ENCODE data around the gene PCBP3. TPM values are rescaled to one million over a fixed set of nuclear protein-coding genes. Genes with fewer than 3 reads are reported as not detected.

PCBP3 gene
- total RNA-seq, 1 experiment from 2014 or later, result 3.7 TPM

GRCh38 chr21:45853703-45854342 lies 210.3 kb downstream of the PCBP3 start:
- Mint-ChIP-seq H3K4me3 (ENCODE audit: unreplicated experiment) (no peak overlapping the region), H3K27me3 (ENCODE audit: insufficient read depth, unreplicated experiment) (peaks cover 32% of the 10 kb centered on the region), H3K27ac (ENCODE audit: low read depth, unreplicated experiment) (no peak overlapping the region), H3K4me1 (ENCODE audit: insufficient read depth, unreplicated experiment) (peaks cover 12% of the 10 kb centered on the region), H3K9me3 (ENCODE audit: unreplicated experiment) (no peaks in the 10 kb centered on the region), H3K36me3 (ENCODE audit: insufficient read depth, unreplicated experiment) (peaks cover 8% of the 10 kb centered on the region)
- TF ChIP-seq CTCF (IDR thresholded peaks at IDR 0.05; ENCODE audit: unreplicated experiment), result no peak
- DNase-seq (ENCODE audit: unreplicated experiment), result peak; percentile 36
- CTCF ChIA-PET, result interaction anchor here (0.5 to 1.0 kb wide), 2 partner anchors 36 to 298 kb away, joined by 3 to 6 read pairs; no protein-coding TSS in a partner anchor
- BruUV-seq (replicated peaks), result no TSS peak
- POLR2A ChIA-PET, result interaction anchor here (0.7 to 0.9 kb wide), 3 partner anchors 11 to 26 kb away, joined by 3 to 5 read pairs (median 3); no protein-coding TSS in a partner anchor
- intact Hi-C loops (cut with micrococcal nuclease), result no loop called here

- Mint-ChIP-seq H3K9me3 (ENCODE audit: unreplicated experiment) (no peaks in the 10 kb centered on the region), H3K27ac (ENCODE audit: low read depth, unreplicated experiment) (no peak overlapping the region), H3K4me1 (ENCODE audit: insufficient read depth, unreplicated experiment) (peaks cover 12% of the 10 kb centered on the region), H3K27me3 (ENCODE audit: insufficient read depth, unreplicated experiment) (peaks cover 27% of the 10 kb centered on the region), H3K4me3 (ENCODE audit: unreplicated experiment) (no peak overlapping the region), H3K36me3 (ENCODE audit: insufficient read depth, unreplicated experiment) (peaks cover 8% of the 10 kb centered on the region)
- intact Hi-C loops (cut with micrococcal nuclease), result no loop called here
- no TSS peak for BruUV-seq (replicated peaks)
- DNase-seq (ENCODE audit: unreplicated experiment), result no peak
- ChIA-PET CTCF (no interaction called here), POLR2A (no interaction called here)
- no peak for TF ChIP-seq CTCF (IDR thresholded peaks at IDR 0.05; ENCODE audit: unreplicated experiment)
These were observed 211.2 kb downstream of the PCBP3 start for GRCh38 chr21:45854690-45855247.

- no TSS peak for BruUV-seq (replicated peaks)
- Mint-ChIP-seq H3K4me3 (ENCODE audit: unreplicated experiment) (no peak overlapping the region), H3K27ac (ENCODE audit: low read depth, unreplicated experiment) (no peak overlapping the region), H3K27me3 (ENCODE audit: insufficient read depth, unreplicated experiment) (peaks cover 21% of the 10 kb centered on the region), H3K9me3 (ENCODE audit: unreplicated experiment) (no peaks in the 10 kb centered on the region), H3K4me1 (ENCODE audit: insufficient read depth, unreplicated experiment) (peaks cover 12% of the 10 kb centered on the region), H3K36me3 (ENCODE audit: insufficient read depth, unreplicated experiment) (peaks cover 8% of the 10 kb centered on the region)
- intact Hi-C loops (cut with micrococcal nuclease), result no loop called here
- TF ChIP-seq CTCF (IDR thresholded peaks at IDR 0.05; ENCODE audit: unreplicated experiment), result no peak
- DNase-seq (ENCODE audit: unreplicated experiment), result no peak
- ChIA-PET CTCF (no interaction called here), POLR2A (no interaction called here)
These were observed 211.8 kb downstream of the PCBP3 start for GRCh38 chr21:45855248-45855811.

- intact Hi-C loops (cut with micrococcal nuclease), result no loop called here
- Mint-ChIP-seq H3K4me1 (ENCODE audit: insufficient read depth, unreplicated experiment) (peaks cover 12% of the 10 kb centered on the region), H3K36me3 (ENCODE audit: insufficient read depth, unreplicated experiment) (peaks cover 8% of the 10 kb centered on the region), H3K9me3 (ENCODE audit: unreplicated experiment) (no peaks in the 10 kb centered on the region), H3K27ac (ENCODE audit: low read depth, unreplicated experiment) (no peak overlapping the region), H3K27me3 (ENCODE audit: insufficient read depth, unreplicated experiment) (peaks cover 11% of the 10 kb centered on the region), H3K4me3 (ENCODE audit: unreplicated experiment) (no peak overlapping the region)
- ChIA-PET CTCF (no interaction called here), POLR2A (interaction anchor here (0.6 kb wide), 1 partner anchor 984 kb away, joined by 3 read pairs; no protein-coding TSS in a partner anchor)
- no peak for TF ChIP-seq CTCF (IDR thresholded peaks at IDR 0.05; ENCODE audit: unreplicated experiment)
- DNase-seq (ENCODE audit: unreplicated experiment), result no peak
- no TSS peak for BruUV-seq (replicated peaks)
These were observed 212.9 kb downstream of the PCBP3 start for GRCh38 chr21:45856442-45856841.
